ENCODE measurements around the gene LCN6.

Gene LCN6

GRCh38 chr9:136743639-136744211 is 4.6 kb downstream of the LCN6 start:
- DNase-seq (ENCODE audit: low read depth): no peak

GRCh38 chr9:136742591-136743391 is 5.5 kb downstream of the LCN6 start, which contains the start of gene LCN10:
TSS of gene LCN10 (minus strand) at chr9:136742940. CDS start at chr9:136742903, 37 bp downstream.
- no peak for DNase-seq (ENCODE audit: low read depth)

DNA sequence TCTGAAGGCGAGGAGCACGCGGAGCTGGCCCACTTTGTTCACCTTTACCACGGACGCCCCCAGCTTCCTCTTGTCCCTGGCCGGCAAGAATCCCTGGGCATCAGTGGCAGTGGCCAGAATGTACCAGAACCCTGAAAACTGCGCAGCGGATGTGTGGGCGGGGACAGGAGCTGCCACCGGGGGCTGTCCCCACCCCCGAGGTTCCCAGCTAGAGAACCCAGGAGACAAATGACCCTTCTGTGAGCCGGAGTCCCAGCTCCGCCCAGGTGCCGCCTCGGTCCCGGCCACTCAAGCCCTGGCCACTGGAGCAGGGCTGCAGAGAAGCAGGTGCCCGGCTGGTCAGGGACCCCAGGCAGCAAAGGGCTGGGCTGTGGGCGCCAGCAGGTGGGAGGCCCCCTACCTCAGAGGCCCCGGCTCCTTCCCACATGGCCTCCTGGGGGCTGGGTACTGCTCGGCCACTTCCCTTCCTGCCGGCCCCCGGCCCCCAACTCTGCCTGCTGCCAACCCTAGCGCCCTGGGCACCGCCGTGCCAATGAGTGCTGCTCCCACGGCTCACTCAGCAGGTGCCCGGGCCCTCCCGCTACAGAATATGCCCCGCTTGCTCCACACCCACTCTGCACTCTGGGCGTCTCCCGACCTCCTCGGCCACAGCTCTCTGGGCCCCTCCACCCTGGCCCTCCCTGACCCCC is 6.3 kb downstream of the LCN6 start:
- DNase-seq (ENCODE audit: low read depth): no peak

DNA sequence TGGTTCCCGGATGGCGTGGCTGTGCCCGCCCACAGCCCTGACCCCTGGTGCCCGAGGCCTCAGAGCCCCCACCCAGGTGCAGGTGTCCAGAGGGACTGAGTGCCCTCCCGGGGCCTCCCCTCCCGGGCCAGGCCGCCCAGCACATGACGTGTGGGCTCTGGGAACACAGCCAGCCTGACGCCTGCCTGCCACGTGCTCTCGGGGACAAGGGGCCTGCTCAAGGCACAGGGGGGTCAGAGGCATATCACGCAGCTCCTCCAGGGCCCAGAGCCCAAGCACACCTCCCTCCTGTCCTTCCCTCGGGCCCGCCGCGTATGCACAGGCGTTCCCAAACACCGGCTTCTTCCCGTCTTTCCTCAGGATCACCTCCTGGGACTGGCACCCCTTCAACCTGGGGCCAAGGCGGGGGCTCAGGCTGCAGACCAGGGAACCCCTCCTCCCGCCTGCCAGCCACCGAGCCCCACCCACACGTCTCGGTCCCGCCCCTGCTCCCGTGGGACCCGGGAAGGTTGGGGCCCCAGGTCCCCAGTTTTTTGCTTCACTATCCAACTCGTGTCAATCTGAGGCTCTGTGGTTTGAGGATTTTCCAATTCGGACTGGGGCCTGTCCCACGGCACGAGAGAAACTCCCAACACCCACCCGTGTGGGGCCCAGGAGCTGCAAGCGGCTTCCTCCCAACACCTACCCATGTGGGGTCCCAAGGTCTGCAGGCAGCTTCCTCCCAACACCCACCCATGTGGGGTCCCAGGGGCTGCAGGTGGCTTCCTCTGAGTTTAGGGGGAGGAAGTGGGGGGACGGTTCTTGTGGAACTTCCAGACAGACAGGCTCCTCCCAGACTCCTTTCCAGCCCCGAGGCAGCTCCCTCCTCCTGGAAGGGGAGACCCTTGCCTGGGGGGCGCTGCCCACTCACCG is 7.1 kb downstream of the LCN6 start:
- DNase-seq (ENCODE audit: low read depth): no peak

DNA sequence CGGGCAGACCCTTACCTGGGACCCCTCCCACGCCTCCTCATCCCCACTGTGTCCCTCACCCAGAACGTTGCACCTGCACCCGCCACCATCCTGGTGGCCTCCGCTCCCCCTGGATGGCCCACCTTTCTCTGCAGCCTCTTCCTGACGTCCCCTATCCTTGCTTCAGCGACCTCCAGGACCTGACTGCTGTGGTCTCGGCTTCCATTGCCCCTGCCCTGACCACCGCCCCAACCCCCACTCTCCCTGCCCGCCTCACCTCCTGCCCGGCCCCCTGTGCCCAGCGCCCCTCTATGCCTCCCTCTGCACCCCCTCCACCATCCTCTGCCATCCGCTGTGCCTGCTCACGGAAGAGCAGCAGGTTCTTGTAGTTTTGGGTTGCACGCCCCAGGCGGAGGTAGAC is 7.8 kb downstream of the LCN6 start:
- DNase-seq (ENCODE audit: low read depth): no peak

- no peak for DNase-seq (ENCODE audit: low read depth)
Observed at GRCh38 chr9:136740069-136740468, 8.3 kb downstream of the LCN6 start.

DNA sequence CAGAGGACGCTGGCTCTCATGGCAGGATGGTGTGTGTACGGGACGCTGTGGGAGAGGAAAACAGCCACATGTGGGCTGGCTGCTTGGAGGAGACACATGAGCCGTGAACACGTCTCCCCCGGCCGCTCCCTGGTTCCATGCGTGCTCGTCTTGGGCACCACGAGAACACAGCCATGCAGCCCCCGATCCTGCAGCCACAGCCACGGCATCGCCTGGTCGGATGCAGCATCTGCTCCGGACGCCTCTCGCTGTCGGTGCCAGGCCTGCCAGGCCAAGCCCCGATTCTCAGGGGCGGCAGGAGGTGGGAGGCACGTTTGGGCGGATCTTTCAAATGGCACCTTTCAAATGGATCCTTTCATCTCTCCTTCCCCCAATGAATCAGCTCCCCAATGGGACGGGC is 8.8 kb downstream of the LCN6 start:
- no peak for DNase-seq (ENCODE audit: low read depth)

- DNase-seq (ENCODE audit: low read depth): no peak
Observed at GRCh38 chr9:136738960-136739359, 9.4 kb downstream of the LCN6 start.

DNA sequence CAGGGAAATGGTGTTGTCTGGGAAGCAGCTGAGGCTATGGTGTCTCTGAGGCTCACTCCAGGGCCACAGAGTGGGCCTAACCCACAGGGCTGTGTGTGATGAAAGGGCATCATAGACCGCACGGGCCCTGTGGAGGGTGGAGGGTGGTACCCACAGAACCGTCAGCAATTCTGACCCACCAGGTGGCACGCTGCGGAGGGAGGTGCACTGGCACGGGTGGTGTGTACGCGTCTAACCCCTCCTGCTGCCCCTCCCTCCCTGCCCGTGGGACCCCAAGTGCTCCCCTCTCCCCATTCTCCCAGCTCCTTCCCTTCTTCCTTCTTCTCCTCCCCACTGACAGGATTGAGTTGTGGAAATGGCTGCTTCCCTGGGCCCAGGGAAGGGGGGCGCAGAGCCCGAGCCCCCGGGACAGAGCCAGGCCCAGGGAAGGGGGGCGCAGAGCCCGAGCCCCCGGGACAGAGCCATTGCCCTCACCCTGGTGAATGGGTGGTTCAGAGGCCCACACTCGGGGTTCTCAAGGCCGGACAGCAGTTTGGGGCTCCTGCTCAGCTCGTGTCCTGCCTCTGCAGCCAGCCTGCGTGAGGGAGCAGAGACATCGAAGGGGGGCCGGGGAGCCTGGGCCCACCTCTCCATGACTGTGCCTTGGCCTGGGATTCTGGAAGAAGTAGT is 12.4 kb downstream of the LCN6 start:
- DNase-seq (ENCODE audit: low read depth): no peak

- no peak for DNase-seq (ENCODE audit: low read depth)
Observed at GRCh38 chr9:136734837-136735496, 13.4 kb downstream of the LCN6 start.

- DNase-seq (ENCODE audit: low read depth): no peak
Observed at GRCh38 chr9:136733611-136734010, 14.7 kb downstream of the LCN6 start.

GRCh38 chr9:136732444-136733178 is 15.7 kb downstream of the LCN6 start:
- DNase-seq (ENCODE audit: low read depth): no peak

GRCh38 chr9:136729926-136730325 is 18.4 kb downstream of the LCN6 start:
- no peak for DNase-seq (ENCODE audit: low read depth)

GRCh38 chr9:136729144-136729543 is 19.2 kb downstream of the LCN6 start:
- no peak for DNase-seq (ENCODE audit: low read depth)

DNA sequence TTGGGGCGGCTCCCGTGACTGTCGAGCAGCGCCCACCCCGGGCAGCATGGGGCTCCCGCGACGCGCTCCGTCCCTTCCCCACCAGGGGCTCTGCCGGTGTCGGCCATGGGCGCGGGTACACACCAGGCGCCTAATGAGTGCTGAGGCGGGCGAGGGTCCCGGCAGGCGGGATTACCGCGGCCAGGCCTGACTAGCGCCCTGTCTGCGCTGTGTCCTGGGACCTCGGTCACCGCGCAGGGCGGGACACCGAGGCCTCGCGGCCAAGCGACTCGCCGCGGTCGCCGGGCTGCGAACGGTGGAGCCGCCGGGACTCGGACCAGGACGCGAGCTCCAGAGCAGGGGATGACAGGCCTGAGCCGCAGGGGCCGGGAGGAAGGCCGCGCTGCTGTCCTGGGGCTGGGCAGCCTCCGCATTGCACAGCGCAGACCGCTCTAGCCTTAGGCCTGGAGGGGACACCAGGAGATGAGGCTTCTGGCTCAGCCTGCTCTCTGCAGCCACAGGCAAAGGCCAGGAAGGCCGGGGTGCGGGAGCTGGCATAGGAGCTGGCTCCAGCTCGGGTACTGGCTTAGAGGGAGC is 19.7 kb downstream of the LCN6 start:
- no peak for DNase-seq (ENCODE audit: low read depth)

- DNase-seq (ENCODE audit: low read depth): peak; percentile 43
Observed at GRCh38 chr9:136728080-136728547, 20.2 kb downstream of the LCN6 start.

- no peak for DNase-seq (ENCODE audit: low read depth)
Observed at GRCh38 chr9:136726631-136727191, 21.6 kb downstream of the LCN6 start.

DNA sequence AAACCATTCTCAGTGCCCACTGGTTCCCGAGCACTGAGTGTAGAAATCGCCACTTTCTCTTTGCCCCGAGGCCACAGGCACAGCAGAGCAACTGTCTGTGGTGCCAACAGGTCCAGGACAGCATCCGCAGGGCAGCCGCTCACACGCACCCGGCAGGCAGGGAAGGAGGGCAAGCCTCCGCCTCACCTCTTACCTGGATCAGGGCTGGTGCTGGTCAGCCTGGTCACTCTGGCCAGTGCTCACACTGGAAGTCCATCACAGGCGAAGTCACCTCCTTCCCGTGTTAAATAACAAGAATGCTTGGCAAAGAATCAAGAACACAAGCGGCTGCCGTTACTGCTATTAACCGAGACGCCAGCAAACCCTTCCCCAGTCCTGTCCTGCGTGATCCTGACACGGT is 22.2 kb downstream of the LCN6 start:
- DNase-seq (ENCODE audit: low read depth): no peak

DNA sequence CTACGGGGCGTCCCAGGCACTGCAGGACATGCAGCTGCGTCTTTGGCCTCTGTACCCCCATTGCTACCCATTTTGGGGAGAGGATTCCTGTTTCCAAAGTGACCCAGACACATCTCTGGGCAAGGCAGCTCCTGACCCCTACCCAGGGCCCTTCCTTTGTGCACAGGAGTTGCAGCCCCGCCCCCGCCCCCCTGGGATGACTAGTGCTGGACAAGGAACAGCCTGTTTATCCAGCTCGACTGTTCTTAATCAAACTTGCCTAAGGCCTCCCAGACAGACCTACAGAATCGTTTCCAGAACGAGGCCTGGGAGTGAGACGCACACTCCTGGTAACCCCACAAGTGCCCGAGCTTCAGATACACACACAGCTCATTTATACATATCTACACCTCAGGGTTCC is 22.7 kb downstream of the LCN6 start:
- DNase-seq (ENCODE audit: low read depth): no peak

All from HS-5 (cell line).